GM18858 (cell line): ENCODE measurements around the gene NISCH.
"Not testable (repeated sequence)": the region's sequence is repeated elsewhere in the genome, so short reads cannot be mapped to it uniquely, and the experiment has no call there.

Experiments
- ATAC-seq: cut with Tn5 transposase; IDR thresholded peaks from one replicate; pipeline ENCODE4 v1.9.1; 2021; ENCODE audit not compliant: unreplicated experiment

NISCH gene

GRCh38 chr3:52524752-52525679 is 69.6 kb downstream of the NISCH start:
- ATAC-seq: no peak

- no peak for ATAC-seq
Observed at GRCh38 chr3:52525680-52526561, 70.5 kb downstream of the NISCH start.

- ATAC-seq: not testable (repeated sequence)
Observed at GRCh38 chr3:52526671-52527038, 71.3 kb downstream of the NISCH start.

- no peak for ATAC-seq
Observed at GRCh38 chr3:52527039-52527731, 71.8 kb downstream of the NISCH start.

GRCh38 chr3:52527732-52528585 is 72.6 kb downstream of the NISCH start:
- ATAC-seq: no peak

- ATAC-seq: no peak
Observed at GRCh38 chr3:52528586-52529375, 73.4 kb downstream of the NISCH start.

GRCh38 chr3:52529376-52530333 is 74.3 kb downstream of the NISCH start:
- no peak for ATAC-seq

GRCh38 chr3:52530918-52531826 is 75.8 kb downstream of the NISCH start:
- no peak for ATAC-seq

- no peak for ATAC-seq
Observed at GRCh38 chr3:52531860-52532516, 76.6 kb downstream of the NISCH start.

- ATAC-seq: no peak
Observed at GRCh38 chr3:52532517-52532837, 77.1 kb downstream of the NISCH start.

- ATAC-seq: no peak
Observed at GRCh38 chr3:52532838-52533622, 77.6 kb downstream of the NISCH start.

- no peak for ATAC-seq
Observed at GRCh38 chr3:52533623-52534280, 78.3 kb downstream of the NISCH start, which contains the start of gene NT5DC2. TSS of gene NT5DC2 (minus strand) at chr3:52533857. CDS start at chr3:52533737, 120 bp downstream.

- ATAC-seq: no peak
Observed at GRCh38 chr3:52534281-52535183, 79.1 kb downstream of the NISCH start.

GRCh38 chr3:52535411-52536111 is 80.2 kb downstream of the NISCH start:
- ATAC-seq: no peak
